Left lobe of liver (tissue), 2 donors: Measurements from ENCODE around the gene SMARCA4. TPM values are rescaled to one million over a fixed set of nuclear protein-coding genes. Genes with fewer than 3 reads are reported as not detected.
"Not testable (repeated sequence)": the region's sequence is repeated elsewhere in the genome, so short reads cannot be mapped to it uniquely, and the experiment has no call there.

Experiments used
- ATAC-seq: fragments of 200-7000 bp; cut with Tn5 transposase; one replicate; pipeline ENCODE4 v1.9.1; 2020; ENCODE audit warnings: mild to moderate bottlenecking, moderate library complexity
- DNase-seq: peaks from one replicate; pipeline ENCODE4 v3.0.0-alpha.2; 2020; ENCODE audit warnings: low spot score
- total RNA-seq: library from RNA; stranded (reverse); gene quantifications from one replicate; pipeline ENCODE4 v1.2.1, GENCODE V29; 2021
- donor health status: DM: no; HTN: no; CAD: no; lungs with moderate emphysema.
- donor health status: DM: no; HTN: yes; CAD: no.

The SMARCA4 gene
- total RNA-seq, 1 donor from 2014 or later, result 29.6 TPM

- peak; percentile 98 for DNase-seq
- peak; percentile 90 for ATAC-seq
Observed at GRCh38 chr19:10928563-10929401, 32.0 kb upstream of the SMARCA4 start, which contains the start of the genes TIMM29 and YIPF2. Gene TIMM29 (plus strand): TSS chr19:10928811. CDS start chr19:10928823, 12 bp downstream. Gene YIPF2 (minus strand): TSS chr19:10928639. CDS start chr19:10928410, 229 bp downstream.

- no peak for DNase-seq
- ATAC-seq, result peak; percentile 7
Observed at GRCh38 chr19:10929402-10929794, 31.4 kb upstream of the SMARCA4 start.

- no peak for ATAC-seq
- no peak for DNase-seq
Observed at GRCh38 chr19:10935371-10936059, 25.3 kb upstream of the SMARCA4 start.

GRCh38 chr19:10936661-10937084, 24.2 kb upstream of the SMARCA4 start:
- no peak for DNase-seq
- peak; percentile 81 for ATAC-seq

- DNase-seq, ATAC-seq: not testable (repeated sequence)
Observed at GRCh38 chr19:10941649-10942048, 19.2 kb upstream of the SMARCA4 start.

GRCh38 chr19:10943412-10943811, 17.4 kb upstream of the SMARCA4 start:
- not testable (repeated sequence) for DNase-seq, ATAC-seq

- no peak for ATAC-seq
- no peak for DNase-seq
Observed at GRCh38 chr19:10945264-10945663, 15.6 kb upstream of the SMARCA4 start.

GRCh38 chr19:10946958-10947657, 13.7 kb upstream of the SMARCA4 start:
- ATAC-seq (peak; percentile 61), DNase-seq (no peak)

- ATAC-seq (no peak), DNase-seq (no peak)
Observed at GRCh38 chr19:10952809-10953208, 8.0 kb upstream of the SMARCA4 start.

GRCh38 chr19:10959277-10959968, 1.4 kb upstream of the SMARCA4 start:
- DNase-seq, ATAC-seq: not testable (repeated sequence)

GRCh38 chr19:10961073-10961860, 437 bp downstream of the SMARCA4 start:
- peak; percentile 63 for ATAC-seq
- DNase-seq, result peak; percentile 75

GRCh38 chr19:10962863-10963262, 2.0 kb downstream of the SMARCA4 start:
- no peak for ATAC-seq
- no peak for DNase-seq

GRCh38 chr19:10963865-10964264, 3.0 kb downstream of the SMARCA4 start:
- DNase-seq, result no peak
- no peak for ATAC-seq

- no peak for DNase-seq
Observed at GRCh38 chr19:10964903-10965302, 4.1 kb downstream of the SMARCA4 start.

GRCh38 chr19:10965398-10965797, 4.6 kb downstream of the SMARCA4 start:
- ATAC-seq (no peak), DNase-seq (no peak)

More at GRCh38 chr19:10964903-10965302, 4.1 kb downstream of the SMARCA4 start:
- no peak for ATAC-seq

GRCh38 chr19:10966809-10967208, 6.0 kb downstream of the SMARCA4 start:
- DNase-seq, result no peak
- ATAC-seq, result no peak

GRCh38 chr19:10968527-10969135, 7.8 kb downstream of the SMARCA4 start:
- ATAC-seq (no peak), DNase-seq (no peak)

- DNase-seq (no peak), ATAC-seq (peak; percentile 16)
Observed at GRCh38 chr19:10971107-10971726, 10.4 kb downstream of the SMARCA4 start.
